HG02759 (cell line): ENCODE data around the gene KCNK13.

Experiments used
- ATAC-seq: cut with Tn5 transposase; IDR thresholded peaks from one replicate; pipeline ENCODE4 v1.9.1; 2021; ENCODE audit warnings: mild to moderate bottlenecking, moderate library complexity; ENCODE audit not compliant: unreplicated experiment

KCNK13 gene

GRCh38 chr14:90118027-90118426 lies 56.2 kb downstream of the KCNK13 start:
- no peak for ATAC-seq

- no peak for ATAC-seq
Measured at GRCh38 chr14:90126260-90126659, 64.5 kb downstream of the KCNK13 start.

- no peak for ATAC-seq
Measured at GRCh38 chr14:90132821-90133570, 71.2 kb downstream of the KCNK13 start.

- no peak for ATAC-seq
Measured at GRCh38 chr14:90136904-90137303, 75.1 kb downstream of the KCNK13 start.

- no peak for ATAC-seq
Measured at GRCh38 chr14:90137807-90138206, 76.0 kb downstream of the KCNK13 start.

- ATAC-seq: no peak
Measured at GRCh38 chr14:90139199-90139598, 77.4 kb downstream of the KCNK13 start.

GRCh38 chr14:90140298-90140955 lies 78.6 kb downstream of the KCNK13 start:
- ATAC-seq: no peak

GRCh38 chr14:90140956-90141316 lies 79.1 kb downstream of the KCNK13 start:
- ATAC-seq: no peak

- ATAC-seq: no peak
Measured at GRCh38 chr14:90153429-90153828, 91.6 kb downstream of the KCNK13 start.

- ATAC-seq: no peak
Measured at GRCh38 chr14:90154110-90154509, 92.3 kb downstream of the KCNK13 start.

GRCh38 chr14:90159146-90159545 lies 97.4 kb downstream of the KCNK13 start:
- no peak for ATAC-seq

GRCh38 chr14:90159688-90160087 lies 97.9 kb downstream of the KCNK13 start:
- ATAC-seq: no peak

- no peak for ATAC-seq
Measured at GRCh38 chr14:90161129-90161528, 99.3 kb downstream of the KCNK13 start.

GRCh38 chr14:90168425-90169105 lies 106.8 kb downstream of the KCNK13 start:
- no peak for ATAC-seq

GRCh38 chr14:90175631-90176030 lies 113.8 kb downstream of the KCNK13 start:
- ATAC-seq: no peak

GRCh38 chr14:90177539-90178189 lies 115.9 kb downstream of the KCNK13 start:
- no peak for ATAC-seq

GRCh38 chr14:90179357-90179756 lies 117.6 kb downstream of the KCNK13 start:
- ATAC-seq: no peak

GRCh38 chr14:90179809-90180779 lies 118.3 kb downstream of the KCNK13 start:
- no peak for ATAC-seq

- no peak for ATAC-seq
Measured at GRCh38 chr14:90184094-90184493, 122.3 kb downstream of the KCNK13 start.

- no peak for ATAC-seq
Measured at GRCh38 chr14:90184571-90185266, 122.9 kb downstream of the KCNK13 start.
